SK-N-SH treated with all-trans-retinoic acid at 6 μM for 48 hours (cell line): ENCODE measurements around the gene SRSF4.

Experiments
- ATAC-seq: fragments of 200-7000 bp; cut with Tn5 transposase; 3 replicates; pipeline ENCODE4 v1.9.1; 2020; ENCODE audit warnings: mild to moderate bottlenecking, moderate library complexity
- ARNTL ChIP-seq: fragments of 450-650 bp; formaldehyde crosslinking; IDR thresholded peaks from 2 replicates; pipeline ENCODE4 v1.5.0; 2020; ENCODE audit warnings: low read depth, mild to moderate bottlenecking, moderate library complexity, borderline replicate concordance
- BACH2 ChIP-seq: fragments of 250-450 bp; sonication (Bioruptor Pico); IDR thresholded peaks from 2 replicates; pipeline ENCODE4 v1.9.0; 2021; ENCODE audit warnings: mild to moderate bottlenecking, borderline replicate concordance
- CSDC2 ChIP-seq: fragments of 250-450 bp; sonication (Bioruptor Pico); IDR thresholded peaks from 2 replicates; pipeline ENCODE4 v1.5.0; 2020; ENCODE audit warnings: mild to moderate bottlenecking, moderate library complexity
- ESRRG ChIP-seq: fragments of 250-450 bp; sonication (Bioruptor Pico); IDR thresholded peaks from 2 replicates; pipeline ENCODE4 v1.6.1; 2021; ENCODE audit warnings: mild to moderate bottlenecking
- GLIS3 ChIP-seq: fragments of 250-450 bp; sonication (Bioruptor Pico); IDR thresholded peaks from 2 replicates; pipeline ENCODE4 v1.5.0; 2020; ENCODE audit warnings: mild to moderate bottlenecking, moderate library complexity
- ISL1 ChIP-seq: fragments of 250-450 bp; sonication (Bioruptor Pico); IDR thresholded peaks from 2 replicates; pipeline ENCODE4 v2.1.2; 2022; ENCODE audit warnings: mild to moderate bottlenecking, moderate library complexity
- OSR1 ChIP-seq: fragments of 250-450 bp; sonication (Bioruptor Pico); IDR thresholded peaks from 2 replicates; pipeline ENCODE4 v1.8.0; 2022; ENCODE audit warnings: moderate library complexity, mild to moderate bottlenecking, inconsistent platforms
- PPARA ChIP-seq: fragments of 250-450 bp; sonication (Bioruptor Pico); IDR thresholded peaks from 2 replicates; pipeline ENCODE4 v1.5.0; 2020; ENCODE audit warnings: mild to moderate bottlenecking, borderline replicate concordance
- RARB ChIP-seq: fragments of 250-450 bp; sonication (Bioruptor Pico); IDR thresholded peaks from 2 replicates; pipeline ENCODE4 v1.8.0; 2021; ENCODE audit warnings: mild to moderate bottlenecking, moderate library complexity
- SNAI2 ChIP-seq: fragments of 250-450 bp; sonication (Bioruptor Pico); IDR thresholded peaks from 2 replicates; pipeline ENCODE4 v1.5.0; 2020; ENCODE audit warnings: mild to moderate bottlenecking, moderate library complexity
- TCF4 ChIP-seq: fragments of 250-450 bp; sonication (Bioruptor Pico); IDR thresholded peaks from 2 replicates; pipeline ENCODE4 v1.8.0; 2021; ENCODE audit warnings: mild to moderate bottlenecking, moderate library complexity, borderline replicate concordance
- TOX ChIP-seq: fragments of 250-450 bp; sonication (Bioruptor Pico); IDR thresholded peaks from 2 replicates; pipeline ENCODE4 v1.8.0; 2021; ENCODE audit warnings: mild to moderate bottlenecking, moderate library complexity, borderline replicate concordance
- ZFP3 ChIP-seq: fragments of 250-450 bp; sonication (Bioruptor Pico); IDR thresholded peaks from 2 replicates; pipeline ENCODE4 v1.5.0; 2020; ENCODE audit warnings: mild to moderate bottlenecking, moderate library complexity
- ZFP30 ChIP-seq: fragments of 450-650 bp; formaldehyde crosslinking; IDR thresholded peaks from 2 replicates; pipeline ENCODE4 v1.5.0; 2022; ENCODE audit warnings: mild to moderate bottlenecking, moderate library complexity
- ZNF565 ChIP-seq: fragments of 450-650 bp; formaldehyde crosslinking; conservative IDR thresholded peaks from 2 replicates; pipeline ENCODE4 v1.5.0; 2020; ENCODE audit warnings: low read depth, mild to moderate bottlenecking, moderate library complexity
- ZNF70 ChIP-seq: fragments of 450-650 bp; formaldehyde crosslinking; IDR thresholded peaks from 2 replicates; pipeline ENCODE4 v1.5.0; 2020; ENCODE audit warnings: mild to moderate bottlenecking, moderate library complexity
- ZNF8 ChIP-seq: fragments of 450-650 bp; formaldehyde crosslinking; IDR thresholded peaks from 2 replicates; pipeline ENCODE4 v1.5.0; 2020; ENCODE audit warnings: mild to moderate bottlenecking, moderate library complexity
- TF ChIP-seq, protein P1 (sequence below): fragments of 250-450 bp; sonication (Bioruptor Pico); IDR thresholded peaks from 2 replicates; pipeline ENCODE4 v1.8.0; 2020; ENCODE audit warnings: mild to moderate bottlenecking, moderate library complexity, borderline replicate concordance
- TF ChIP-seq, protein P2 (sequence below): fragments of 250-450 bp; sonication (Bioruptor Pico); IDR thresholded peaks from 2 replicates; pipeline ENCODE4 v1.5.1; 2021; ENCODE audit warnings: mild to moderate bottlenecking, moderate library complexity
- TF ChIP-seq, protein P3 (sequence below): fragments of 250-450 bp; sonication (Bioruptor Pico); IDR thresholded peaks from 2 replicates; pipeline ENCODE4 v1.8.0; 2021; ENCODE audit warnings: low read depth, mild to moderate bottlenecking, moderate library complexity, borderline replicate concordance
- TF ChIP-seq, protein P4 (sequence below): fragments of 250-450 bp; sonication (Bioruptor Pico); IDR thresholded peaks from 2 replicates; pipeline ENCODE4 v1.5.0; 2020; ENCODE audit warnings: mild to moderate bottlenecking, moderate library complexity

The SRSF4 gene

DNA sequence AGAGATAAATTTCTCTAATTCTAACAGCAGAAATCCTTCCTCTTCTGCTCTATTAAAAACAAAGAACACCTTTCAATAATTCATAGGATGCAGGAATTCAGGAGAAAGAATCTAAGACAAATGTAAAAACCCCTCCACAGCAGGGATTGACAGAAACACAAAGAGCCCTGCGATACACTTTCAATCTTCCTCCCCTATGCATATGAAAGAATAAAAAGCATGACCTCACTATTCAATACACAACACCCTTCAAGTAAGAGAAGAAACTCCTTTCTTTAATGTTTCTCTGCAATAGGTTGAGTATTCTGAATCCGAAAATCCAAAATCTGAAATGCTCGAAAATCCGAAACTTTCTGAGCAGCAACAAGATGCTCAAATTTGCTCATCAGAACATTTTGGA is 17.1 kb downstream of the SRSF4 start:
- TF ChIP-seq ZNF565 (no peak), GLIS3 (no peak), PPARA (CRISPR knock-in tag) (no peak), RARB (no peak), SNAI2 (no peak), BACH2 (CRISPR knock-in tag) (no peak), ZFP30 (CRISPR knock-in tag) (no peak), ZNF8 (CRISPR knock-in tag) (no peak), CSDC2 (CRISPR knock-in tag) (no peak), ISL1 (CRISPR knock-in tag) (no peak), ZNF70 (CRISPR knock-in tag) (no peak), ESRRG (CRISPR knock-in tag) (no peak), ARNTL (CRISPR knock-in tag) (no peak)
- TF ChIP-seq, protein P1, sequence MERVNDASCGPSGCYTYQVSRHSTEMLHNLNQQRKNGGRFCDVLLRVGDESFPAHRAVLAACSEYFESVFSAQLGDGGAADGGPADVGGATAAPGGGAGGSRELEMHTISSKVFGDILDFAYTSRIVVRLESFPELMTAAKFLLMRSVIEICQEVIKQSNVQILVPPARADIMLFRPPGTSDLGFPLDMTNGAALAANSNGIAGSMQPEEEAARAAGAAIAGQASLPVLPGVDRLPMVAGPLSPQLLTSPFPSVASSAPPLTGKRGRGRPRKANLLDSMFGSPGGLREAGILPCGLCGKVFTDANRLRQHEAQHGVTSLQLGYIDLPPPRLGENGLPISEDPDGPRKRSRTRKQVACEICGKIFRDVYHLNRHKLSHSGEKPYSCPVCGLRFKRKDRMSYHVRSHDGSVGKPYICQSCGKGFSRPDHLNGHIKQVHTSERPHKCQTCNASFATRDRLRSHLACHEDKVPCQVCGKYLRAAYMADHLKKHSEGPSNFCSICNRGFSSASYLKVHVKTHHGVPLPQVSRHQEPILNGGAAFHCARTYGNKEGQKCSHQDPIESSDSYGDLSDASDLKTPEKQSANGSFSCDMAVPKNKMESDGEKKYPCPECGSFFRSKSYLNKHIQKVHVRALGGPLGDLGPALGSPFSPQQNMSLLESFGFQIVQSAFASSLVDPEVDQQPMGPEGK (CRISPR knock-in tag): no peak
- TF ChIP-seq, protein P2, sequence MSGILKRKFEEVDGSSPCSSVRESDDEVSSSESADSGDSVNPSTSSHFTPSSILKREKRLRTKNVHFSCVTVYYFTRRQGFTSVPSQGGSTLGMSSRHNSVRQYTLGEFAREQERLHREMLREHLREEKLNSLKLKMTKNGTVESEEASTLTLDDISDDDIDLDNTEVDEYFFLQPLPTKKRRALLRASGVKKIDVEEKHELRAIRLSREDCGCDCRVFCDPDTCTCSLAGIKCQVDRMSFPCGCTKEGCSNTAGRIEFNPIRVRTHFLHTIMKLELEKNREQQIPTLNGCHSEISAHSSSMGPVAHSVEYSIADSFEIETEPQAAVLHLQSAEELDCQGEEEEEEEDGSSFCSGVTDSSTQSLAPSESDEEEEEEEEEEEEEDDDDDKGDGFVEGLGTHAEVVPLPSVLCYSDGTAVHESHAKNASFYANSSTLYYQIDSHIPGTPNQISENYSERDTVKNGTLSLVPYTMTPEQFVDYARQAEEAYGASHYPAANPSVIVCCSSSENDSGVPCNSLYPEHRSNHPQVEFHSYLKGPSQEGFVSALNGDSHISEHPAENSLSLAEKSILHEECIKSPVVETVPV: no peak
- TF ChIP-seq, protein P3, sequence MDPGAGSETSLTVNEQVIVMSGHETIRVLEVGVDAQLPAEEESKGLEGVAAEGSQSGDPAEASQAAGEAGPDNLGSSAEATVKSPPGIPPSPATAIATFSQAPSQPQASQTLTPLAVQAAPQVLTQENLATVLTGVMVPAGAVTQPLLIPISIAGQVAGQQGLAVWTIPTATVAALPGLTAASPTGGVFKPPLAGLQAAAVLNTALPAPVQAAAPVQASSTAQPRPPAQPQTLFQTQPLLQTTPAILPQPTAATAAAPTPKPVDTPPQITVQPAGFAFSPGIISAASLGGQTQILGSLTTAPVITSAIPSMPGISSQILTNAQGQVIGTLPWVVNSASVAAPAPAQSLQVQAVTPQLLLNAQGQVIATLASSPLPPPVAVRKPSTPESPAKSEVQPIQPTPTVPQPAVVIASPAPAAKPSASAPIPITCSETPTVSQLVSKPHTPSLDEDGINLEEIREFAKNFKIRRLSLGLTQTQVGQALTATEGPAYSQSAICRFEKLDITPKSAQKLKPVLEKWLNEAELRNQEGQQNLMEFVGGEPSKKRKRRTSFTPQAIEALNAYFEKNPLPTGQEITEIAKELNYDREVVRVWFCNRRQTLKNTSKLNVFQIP (CRISPR knock-in tag): no peak
- TF ChIP-seq, all 23 proteins: peak for 0
- ATAC-seq: no peak

DNA sequence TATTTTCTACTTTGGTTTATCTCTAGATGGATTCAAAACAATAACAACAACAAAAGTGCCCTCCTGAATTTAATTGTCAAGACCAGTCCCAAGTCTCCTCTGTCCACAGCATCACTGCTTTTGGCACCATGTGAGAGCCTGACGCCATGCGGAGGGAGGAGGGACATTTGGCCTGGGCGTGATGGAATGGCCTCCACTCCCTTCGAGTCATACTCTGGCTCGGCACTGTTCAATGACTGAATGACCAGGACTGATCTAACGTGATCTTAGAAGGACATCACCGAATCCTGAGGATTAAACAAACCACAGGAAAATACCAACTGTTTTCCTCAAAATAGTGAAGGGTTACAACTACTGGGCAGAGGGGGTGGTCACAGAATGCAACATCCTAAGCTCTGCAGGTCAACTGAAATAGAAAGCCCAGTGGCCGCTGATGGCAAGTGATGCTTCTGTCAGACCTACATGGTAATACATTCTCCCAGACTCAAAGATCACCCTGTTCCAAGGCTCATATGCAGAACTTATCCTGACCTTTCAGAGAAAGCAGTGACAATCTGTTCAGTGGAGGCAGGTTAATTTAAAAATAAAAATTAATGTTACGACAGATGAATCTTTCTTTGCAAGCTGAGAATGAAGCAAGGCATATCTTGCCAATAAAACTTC is 19.1 kb downstream of the SRSF4 start:
- no peak for ATAC-seq
- TF ChIP-seq GLIS3 (no peak), ZNF70 (CRISPR knock-in tag) (no peak), ZFP3 (CRISPR knock-in tag) (no peak)

DNA sequence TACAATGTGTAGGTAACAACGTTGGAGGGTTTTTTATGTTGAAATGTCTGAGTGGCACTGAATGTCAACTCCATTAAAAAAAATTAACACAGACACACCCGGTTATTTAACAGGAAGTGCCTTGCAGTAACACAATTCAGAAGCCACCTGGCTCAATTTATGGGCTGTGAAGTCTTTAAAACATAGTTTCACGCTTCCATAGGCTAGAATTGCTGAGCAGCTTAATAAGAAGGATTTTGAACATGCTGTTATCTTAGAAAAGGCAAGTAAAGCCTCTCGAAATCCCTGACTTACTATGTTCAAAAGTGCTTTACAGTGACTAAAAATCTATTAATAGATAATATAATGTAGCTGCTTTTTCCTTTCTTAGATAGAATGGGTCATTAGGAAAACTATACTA is 19.7 kb downstream of the SRSF4 start:
- TF ChIP-seq RARB: no peak
- no peak for TF ChIP-seq ARNTL (CRISPR knock-in tag)
- TF ChIP-seq SNAI2: no peak
- no peak for TF ChIP-seq TCF4
- no peak for TF ChIP-seq OSR1 (CRISPR knock-in tag)
- no peak for TF ChIP-seq ZNF70 (CRISPR knock-in tag)
- TF ChIP-seq, protein P4, sequence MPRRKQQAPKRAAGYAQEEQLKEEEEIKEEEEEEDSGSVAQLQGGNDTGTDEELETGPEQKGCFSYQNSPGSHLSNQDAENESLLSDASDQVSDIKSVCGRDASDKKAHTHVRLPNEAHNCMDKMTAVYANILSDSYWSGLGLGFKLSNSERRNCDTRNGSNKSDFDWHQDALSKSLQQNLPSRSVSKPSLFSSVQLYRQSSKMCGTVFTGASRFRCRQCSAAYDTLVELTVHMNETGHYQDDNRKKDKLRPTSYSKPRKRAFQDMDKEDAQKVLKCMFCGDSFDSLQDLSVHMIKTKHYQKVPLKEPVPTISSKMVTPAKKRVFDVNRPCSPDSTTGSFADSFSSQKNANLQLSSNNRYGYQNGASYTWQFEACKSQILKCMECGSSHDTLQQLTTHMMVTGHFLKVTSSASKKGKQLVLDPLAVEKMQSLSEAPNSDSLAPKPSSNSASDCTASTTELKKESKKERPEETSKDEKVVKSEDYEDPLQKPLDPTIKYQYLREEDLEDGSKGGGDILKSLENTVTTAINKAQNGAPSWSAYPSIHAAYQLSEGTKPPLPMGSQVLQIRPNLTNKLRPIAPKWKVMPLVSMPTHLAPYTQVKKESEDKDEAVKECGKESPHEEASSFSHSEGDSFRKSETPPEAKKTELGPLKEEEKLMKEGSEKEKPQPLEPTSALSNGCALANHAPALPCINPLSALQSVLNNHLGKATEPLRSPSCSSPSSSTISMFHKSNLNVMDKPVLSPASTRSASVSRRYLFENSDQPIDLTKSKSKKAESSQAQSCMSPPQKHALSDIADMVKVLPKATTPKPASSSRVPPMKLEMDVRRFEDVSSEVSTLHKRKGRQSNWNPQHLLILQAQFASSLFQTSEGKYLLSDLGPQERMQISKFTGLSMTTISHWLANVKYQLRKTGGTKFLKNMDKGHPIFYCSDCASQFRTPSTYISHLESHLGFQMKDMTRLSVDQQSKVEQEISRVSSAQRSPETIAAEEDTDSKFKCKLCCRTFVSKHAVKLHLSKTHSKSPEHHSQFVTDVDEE (CRISPR knock-in tag): no peak
- no peak for TF ChIP-seq TOX
- TF ChIP-seq PPARA (CRISPR knock-in tag): no peak
- TF ChIP-seq ZNF8 (CRISPR knock-in tag): no peak
- no peak for TF ChIP-seq GLIS3
- no peak for TF ChIP-seq BACH2 (CRISPR knock-in tag)
- no peak for TF ChIP-seq ZFP30 (CRISPR knock-in tag)
- no peak for ATAC-seq

DNA sequence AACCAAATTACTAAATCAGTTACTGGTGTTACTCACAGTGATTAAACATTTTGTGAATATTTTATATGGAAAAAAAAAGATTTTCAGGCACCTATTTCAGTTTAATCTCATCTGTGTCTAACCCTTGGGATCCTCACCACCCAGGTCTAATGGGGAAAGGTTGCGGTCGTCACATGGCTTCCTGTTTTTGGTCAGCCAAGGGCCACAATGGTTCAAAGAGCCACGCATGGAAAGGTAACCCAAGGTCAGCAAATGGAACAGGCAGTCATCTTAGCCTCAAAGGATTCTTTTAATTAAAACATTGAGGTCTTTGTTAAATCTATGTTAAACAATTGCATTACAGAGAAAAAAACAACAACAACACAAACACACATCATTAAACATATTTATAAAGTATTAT is 21.9 kb downstream of the SRSF4 start:
- ATAC-seq: no peak
- TF ChIP-seq ZNF70 (CRISPR knock-in tag): no peak
- TF ChIP-seq, protein P1 (CRISPR knock-in tag): no peak
- TF ChIP-seq, all 23 proteins: peak for 0
